GM18519 (cell line): ENCODE data around the gene UNC13B.

ENCODE experiments used
- ATAC-seq: cut with Tn5 transposase; IDR thresholded peaks from one replicate; pipeline ENCODE4 v1.9.1; 2021; ENCODE audit warnings: mild to moderate bottlenecking, moderate library complexity; ENCODE audit not compliant: unreplicated experiment, low FRiP score

Gene UNC13B

DNA sequence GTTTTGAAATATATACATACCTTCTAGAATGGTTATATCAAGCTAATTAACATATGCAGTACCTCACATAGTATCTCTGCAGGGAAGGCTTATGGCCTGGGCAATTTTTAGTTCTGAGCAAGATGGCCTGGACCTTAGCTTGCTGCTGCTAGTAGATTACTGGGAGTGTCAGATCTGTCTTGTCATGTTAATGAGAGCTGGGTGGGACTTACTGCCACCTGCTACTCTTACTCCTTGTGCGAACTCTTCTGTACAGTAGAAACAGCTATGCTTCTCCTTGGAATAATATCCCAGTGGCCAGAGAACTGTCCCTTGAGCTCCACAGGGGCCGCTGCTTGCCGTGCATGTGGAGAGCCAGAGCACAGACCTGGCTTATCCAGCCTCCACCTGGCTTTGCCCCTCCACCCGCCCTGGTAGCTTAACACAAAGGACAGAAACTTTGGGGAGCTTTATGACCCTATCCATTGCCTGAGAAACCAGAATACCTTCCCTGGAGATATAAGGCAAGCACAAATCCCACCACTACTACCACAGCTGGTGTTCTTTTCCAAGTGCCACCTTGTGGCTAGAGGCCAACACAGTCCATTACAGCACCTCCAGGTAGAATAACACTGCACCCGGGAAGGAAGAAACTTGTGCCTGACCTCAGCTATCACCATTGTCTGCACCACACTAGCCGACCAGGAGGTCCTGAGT, 253.7 kb downstream of the UNC13B start:
- no peak for ATAC-seq

DNA sequence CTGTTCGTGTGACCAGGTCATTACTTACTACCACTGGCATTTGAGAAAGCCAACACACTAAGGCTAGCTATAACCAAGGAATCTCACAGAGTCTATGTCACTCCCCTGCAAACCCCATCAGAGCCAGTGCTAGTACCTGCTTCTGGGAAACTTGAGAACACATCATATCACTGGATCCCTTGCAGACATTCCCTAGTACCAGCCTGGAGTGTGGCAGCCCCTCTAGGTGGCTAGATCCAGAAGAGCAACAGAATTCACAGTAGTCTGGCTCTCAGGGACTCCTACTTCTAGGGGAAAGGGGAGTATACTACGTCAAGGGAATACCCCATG, 254.3 kb downstream of the UNC13B start:
- ATAC-seq, result no peak

DNA sequence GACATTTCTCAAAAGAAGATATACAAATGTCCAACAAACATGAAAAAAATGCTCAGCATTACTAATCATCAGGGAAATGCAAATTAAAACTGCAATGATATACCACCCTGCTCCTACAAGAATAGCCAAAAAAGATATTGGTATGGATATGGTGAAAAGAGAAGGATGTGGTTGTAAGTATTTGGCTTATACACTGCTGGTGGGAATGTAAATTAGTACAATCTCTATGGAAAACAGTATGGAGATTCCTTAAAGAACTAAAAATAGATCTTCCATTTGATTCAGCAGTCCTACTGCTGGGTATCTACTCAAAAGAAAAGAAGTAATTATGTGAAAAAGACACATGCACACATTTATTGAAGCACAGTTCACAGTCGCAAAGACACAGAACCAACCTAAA, 260.5 kb downstream of the UNC13B start:
- no peak for ATAC-seq

DNA sequence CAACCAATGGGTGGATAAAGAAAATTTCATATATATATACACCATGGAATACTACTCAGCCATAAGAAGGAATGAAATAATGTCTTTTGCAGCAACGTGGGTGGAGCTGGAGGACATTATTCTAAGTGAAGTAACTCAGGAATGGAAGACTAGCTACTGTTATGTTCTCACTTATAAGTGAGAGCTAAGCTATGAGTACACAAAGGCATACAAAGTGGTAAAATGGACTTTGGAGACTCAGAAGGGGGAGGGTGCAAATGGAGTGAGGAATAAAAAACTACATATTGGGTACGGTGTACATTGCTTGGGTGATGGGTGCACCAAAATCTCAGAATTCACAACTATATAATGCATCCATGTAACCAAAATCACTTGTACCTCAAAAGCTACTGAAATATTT, 260.9 kb downstream of the UNC13B start:
- no peak for ATAC-seq

DNA sequence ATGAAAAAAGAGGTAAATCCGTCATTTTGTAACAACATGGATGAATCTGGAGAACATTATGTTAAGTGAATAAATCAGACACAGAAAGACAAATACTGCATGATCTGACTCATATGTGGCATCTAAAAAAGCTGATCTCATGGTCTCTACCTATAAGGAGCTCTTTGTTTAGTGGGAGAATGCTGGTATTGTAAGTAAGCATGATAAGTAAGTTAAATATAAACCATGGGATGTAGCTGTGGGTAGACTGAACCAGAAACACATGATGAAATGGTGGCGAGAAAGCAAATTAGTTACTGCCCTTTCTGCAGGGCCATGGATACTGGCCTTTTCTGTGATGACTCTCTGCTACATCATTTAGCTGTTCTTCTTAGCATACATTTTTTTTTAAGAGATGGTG, 261.7 kb downstream of the UNC13B start:
- no peak for ATAC-seq

DNA sequence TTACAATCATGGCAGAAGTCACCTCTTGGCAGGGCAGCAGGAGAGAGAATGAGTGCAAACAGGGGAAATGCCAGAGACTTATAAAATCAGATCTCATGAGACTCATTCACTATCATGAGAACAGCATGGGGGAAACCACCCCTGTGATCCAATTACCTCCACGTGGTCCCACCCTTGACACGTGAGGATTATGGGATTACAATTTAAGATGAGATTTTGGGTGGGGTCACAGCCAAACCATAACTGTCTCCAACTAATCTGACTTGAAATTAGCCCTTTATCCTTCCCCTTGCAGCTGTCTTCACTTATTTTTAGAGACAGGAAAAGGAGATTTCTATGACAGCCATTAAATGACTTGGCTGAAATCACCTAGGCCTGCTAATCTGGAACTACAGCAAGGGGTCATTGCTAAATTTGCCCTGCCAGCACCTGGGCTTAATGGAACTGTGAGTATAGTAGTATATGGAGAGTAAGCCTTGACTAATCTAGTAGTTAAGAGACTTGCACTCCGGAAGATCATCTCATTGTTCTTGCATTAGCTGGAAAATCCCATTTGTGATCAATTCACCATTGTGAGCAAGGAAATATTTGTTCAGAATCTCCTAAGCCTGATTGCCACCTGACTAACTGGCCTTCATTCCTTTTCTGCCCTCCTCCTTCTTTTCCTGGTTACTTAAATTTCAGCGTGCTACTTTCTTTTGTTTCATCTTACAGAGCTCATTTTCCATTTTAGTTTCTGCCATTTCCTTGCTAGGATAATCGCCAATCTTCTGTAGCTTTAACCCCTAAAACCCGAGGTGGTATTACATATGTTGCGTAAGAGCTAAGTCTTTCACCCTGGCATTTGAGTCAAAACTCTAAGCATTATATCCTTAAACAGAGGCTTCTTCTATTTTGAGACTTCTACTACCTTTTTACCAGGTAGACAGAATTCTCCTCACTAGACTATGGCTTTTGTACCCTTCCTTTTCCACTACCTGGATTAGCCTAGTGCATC, 262.8 kb downstream of the UNC13B start:
- no peak for ATAC-seq

DNA sequence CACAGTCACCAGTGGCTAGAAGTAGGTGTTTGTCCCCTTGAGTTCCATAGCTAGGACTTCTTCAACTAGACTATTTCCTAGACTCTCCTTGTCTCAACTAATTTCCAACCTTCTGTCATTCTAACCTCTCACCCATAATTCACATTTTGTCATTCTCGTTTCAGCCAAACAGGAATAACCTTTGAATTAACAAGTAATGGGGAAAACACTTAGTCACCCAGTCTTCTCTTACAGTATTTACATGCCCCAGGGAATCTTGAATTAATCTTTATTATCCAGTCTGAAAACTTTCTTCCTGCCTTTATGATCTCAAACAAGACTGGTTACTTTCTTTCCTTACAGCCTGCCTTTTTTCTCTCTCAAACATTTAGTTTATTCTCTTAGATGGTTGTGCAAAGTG, 264.8 kb downstream of the UNC13B start:
- ATAC-seq, result no peak

DNA sequence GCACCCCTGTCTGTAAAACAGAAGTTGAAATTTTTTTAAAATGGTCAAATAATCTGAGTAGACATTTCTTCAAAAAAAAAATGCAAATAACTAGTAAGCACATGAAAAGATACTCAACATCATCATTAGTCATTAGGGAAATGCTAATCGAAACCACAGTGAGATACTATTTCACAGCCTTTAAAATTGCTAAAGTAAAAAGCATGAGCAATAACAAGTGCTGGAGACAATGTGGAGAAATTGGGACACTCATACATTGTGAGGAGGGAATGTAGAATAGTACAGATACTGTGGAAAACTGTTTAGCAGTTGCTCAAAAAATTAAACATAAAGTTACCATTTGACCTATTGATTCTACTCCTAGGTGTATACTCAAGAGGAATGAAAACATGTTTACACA, 269.7 kb downstream of the UNC13B start:
- no peak for ATAC-seq

DNA sequence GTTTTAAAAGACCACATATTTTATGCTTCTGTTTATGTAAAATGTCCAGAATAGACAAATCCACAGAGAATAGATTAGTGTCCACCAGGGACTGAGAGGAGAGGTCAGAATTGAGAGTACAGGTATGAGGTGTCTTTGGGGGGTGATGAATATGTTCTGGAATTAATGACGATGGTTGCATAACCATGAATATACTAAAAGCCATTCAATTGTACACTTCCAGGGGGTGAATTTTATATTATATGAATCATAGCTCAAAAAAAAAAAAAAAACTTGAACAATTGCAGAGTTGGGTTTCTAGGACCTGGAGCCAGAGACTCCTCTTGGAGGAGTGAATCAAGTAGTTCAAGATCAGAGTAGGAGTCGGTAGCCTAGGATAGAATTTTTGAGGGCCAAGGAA, 270.3 kb downstream of the UNC13B start:
- no peak for ATAC-seq

DNA sequence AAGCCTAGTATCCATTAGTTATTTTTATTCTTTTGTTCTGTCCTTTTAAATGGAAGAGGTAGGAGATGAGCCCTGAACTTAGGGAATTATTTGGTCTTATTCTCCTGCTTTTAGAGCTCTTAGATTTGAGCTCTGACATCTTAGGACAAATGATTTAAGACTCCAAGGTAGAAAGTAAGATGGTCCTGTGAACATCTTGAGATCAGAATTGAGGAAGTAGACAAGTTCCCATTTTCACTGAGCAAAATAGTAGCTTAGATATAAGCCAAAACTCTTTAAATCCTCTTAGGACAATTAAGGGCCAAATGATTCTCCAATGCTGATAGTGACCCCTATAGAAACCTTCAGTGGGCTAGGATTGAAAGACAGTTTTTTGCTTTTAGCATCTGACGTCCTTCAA, 275.1 kb downstream of the UNC13B start:
- no peak for ATAC-seq

DNA sequence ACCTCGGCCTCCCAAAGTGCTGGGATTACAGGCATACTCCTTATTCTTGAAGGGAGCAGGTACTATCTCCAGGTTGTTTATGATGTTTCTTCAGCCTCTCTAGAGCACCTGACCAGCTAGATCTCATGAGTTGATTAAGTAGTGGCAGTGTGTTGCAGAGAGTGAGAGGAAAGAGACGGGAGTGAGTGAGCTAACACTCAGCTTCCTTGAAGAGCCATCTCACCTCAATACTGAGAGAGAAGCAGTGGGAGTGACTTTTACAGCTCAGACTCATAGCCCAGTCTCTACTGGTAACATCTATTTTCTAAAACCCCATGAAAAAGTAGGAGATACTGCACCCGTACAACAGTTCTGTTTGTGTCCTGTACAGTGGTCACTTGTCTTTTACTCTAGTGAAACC, 284.2 kb downstream of the UNC13B start:
- ATAC-seq, result no peak

DNA sequence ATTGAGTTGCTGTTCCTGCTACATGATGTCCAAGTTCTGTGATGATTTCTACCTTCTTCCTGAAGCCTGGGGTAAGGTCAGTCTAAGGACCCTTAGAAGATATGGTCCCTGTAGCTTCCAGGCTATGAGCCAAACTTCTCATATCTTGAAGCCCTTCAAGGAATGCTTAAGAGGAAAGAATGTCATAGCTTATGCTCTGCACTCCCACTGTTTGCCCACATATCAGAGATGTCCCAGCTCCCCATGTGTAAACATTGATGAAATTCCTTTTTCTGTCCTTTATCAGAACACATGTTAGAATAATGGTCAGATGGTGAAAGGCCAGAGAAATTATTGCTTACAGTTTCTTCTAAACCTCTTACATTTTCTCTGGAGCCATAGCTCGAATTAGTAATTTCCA, 286.7 kb downstream of the UNC13B start:
- ATAC-seq, result no peak

DNA sequence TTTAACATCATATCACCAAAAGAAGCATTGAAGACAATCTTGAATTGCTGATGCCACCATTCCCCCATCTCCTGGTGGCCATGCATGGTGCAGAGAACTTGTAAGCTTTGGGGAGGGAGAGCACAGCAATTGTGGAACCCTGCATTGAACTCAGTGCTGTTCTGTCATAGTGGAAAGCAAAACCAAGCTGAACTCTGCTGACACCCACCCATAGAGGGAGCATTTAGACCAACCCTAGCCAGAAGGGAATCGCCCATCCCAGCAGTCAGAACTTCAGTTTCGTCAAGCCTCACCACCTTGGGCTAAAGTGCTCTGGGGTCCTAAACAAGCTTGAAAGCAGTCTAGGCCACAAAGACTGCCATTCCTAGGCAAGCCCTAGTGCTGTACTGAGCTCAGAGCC, 290.7 kb downstream of the UNC13B start:
- ATAC-seq, result no peak

DNA sequence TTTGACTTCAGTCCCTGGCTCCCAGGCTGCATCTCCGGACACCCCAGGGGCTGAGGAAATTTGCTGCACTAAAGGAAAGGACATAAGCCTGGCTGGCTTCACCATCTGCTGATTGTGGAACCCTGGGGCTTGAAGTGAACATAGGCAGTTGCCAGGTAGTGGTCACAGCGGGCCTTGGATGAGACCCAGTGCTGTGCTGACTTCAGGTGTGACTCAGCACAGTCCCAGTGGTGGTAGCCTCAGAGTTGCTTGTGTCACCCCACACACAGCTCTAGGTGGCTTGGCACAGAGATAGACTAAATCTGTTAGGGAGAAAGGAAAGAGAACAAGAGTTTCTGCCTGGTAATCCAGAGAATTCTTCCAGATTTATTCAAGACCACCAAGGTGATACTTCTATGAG, 292.0 kb downstream of the UNC13B start:
- ATAC-seq, result no peak
